ENCODE data around the gene TRAF6. TPM values are rescaled to one million over a fixed set of nuclear protein-coding genes. Genes with fewer than 3 reads are reported as not detected.
A peak's percentile ranks its signal among the peaks of the same experiment; 100 is the strongest.

Gene TRAF6
- total RNA-seq, 4 donors from 2014 or later: 10.3 to 16.4 (median 12.8) TPM

DNA sequence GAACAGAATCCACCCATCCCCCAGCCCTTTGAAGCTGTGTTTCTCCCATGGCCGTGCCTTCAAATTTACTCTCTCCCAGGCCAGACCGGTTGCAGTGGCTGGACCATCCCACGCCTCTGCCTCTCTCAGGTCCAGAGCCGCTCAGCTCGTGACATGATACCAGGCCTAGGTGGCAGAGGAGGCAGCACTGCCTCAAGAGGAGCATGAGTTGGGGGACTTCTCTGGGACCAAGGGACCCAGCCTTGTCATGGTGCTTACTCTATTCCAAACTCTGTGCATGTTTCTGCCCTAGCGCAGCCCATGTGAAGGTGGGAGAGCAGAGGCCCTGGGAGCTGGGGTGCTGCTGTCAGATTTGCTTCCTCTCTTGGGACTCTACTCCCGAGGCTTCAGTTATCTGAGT, 51.0 kb downstream of the TRAF6 start:
- Histone ChIP-seq H3K9me3 (no peaks in the 10 kb centered on the region), H3K27ac (replicated peaks in 1 of 4) (no peak overlapping the region), H3K36me3 (peaks cover 0 to 8% (median 0%) of the 10 kb centered on the region in 4 donors), H3K4me3 (no peak overlapping the region), H3K4me1 (peaks cover 9 to 23% (median 21%) of the 10 kb centered on the region in 4 donors), H3K27me3 (peaks cover 0 to 12% (median 0%) of the 10 kb centered on the region in 4 donors)
- 90% methylated on average over 7 of the region's 7 CpGs for WGBS
- TF ChIP-seq POLR2AphosphoS5 (IDR thresholded peaks at IDR 0.05) (no peak), POLR2A (IDR thresholded peaks at IDR 0.05; ENCODE audit: low read depth) (no peak), EP300 (IDR thresholded peaks at IDR 0.05) (no peak)
- TF ChIP-seq, protein P1, sequence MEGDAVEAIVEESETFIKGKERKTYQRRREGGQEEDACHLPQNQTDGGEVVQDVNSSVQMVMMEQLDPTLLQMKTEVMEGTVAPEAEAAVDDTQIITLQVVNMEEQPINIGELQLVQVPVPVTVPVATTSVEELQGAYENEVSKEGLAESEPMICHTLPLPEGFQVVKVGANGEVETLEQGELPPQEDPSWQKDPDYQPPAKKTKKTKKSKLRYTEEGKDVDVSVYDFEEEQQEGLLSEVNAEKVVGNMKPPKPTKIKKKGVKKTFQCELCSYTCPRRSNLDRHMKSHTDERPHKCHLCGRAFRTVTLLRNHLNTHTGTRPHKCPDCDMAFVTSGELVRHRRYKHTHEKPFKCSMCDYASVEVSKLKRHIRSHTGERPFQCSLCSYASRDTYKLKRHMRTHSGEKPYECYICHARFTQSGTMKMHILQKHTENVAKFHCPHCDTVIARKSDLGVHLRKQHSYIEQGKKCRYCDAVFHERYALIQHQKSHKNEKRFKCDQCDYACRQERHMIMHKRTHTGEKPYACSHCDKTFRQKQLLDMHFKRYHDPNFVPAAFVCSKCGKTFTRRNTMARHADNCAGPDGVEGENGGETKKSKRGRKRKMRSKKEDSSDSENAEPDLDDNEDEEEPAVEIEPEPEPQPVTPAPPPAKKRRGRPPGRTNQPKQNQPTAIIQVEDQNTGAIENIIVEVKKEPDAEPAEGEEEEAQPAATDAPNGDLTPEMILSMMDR (IDR thresholded peaks at IDR 0.05): no peak
- intact Hi-C loops (cut with DNase I): no loop called here
- DNase-seq (ENCODE audit: extremely low spot score): no peak

DNA sequence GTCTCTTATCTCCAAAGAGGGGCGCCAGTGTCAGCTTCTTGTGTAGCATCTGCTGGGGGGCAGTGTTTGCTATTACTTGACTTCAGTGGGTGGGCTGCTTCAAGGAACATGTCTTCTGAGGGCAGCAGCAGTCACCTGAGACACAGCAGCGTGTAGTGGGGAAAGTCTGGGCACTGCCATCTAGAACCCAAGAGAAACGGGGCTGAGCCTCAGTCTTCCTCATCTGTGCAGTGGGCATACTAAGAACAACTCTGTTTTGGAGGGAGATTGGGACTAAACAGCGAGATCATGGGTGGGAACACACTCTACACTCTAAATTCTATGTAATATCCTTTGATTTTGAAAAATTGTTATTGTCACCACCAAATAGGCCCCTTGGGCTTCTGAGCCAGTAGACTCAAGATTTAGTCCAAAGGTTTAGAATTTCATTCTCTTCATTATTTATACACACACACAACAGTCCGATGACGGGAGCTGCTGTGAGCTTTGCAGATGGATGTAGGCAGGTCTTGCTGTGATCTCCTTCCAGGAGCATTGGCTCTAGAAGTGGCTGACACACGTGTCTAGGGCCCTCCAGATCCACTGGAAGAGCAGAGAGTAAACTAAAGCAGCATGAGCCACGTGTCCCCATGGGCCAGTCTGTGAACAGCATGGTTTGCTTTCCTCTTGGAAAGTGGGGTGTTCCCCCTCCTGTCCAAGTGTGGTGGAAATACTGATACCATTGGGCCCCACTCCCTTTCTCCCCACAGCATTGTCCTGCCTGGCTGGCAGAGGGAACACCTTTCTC, 51.8 kb downstream of the TRAF6 start:
- no peak overlapping the region for H3K27ac ChIP-seq (replicated peaks in 1 of 4)
- no peak for DNase-seq (ENCODE audit: extremely low spot score)
- intact Hi-C loops (cut with DNase I): no loop called here

DNA sequence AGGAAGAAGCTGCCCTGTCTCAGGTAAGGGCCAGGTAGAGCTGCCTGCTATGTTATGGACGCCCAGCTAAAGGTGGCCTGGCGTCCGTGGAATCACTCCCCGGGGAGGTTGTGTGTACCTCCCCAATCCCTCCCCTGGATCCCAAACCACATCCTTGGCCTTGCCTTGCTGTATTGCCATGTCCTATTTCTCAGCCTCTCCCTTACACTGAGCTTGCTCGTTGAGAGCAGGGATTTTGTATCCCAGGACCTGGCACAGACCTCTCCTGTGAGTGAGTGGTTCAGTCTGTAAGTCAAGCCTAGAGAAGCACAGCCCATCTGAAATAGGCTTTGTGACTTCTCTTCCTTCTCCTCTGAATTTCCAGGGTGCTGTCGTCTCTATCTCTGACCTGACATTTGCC, 53.9 kb downstream of the TRAF6 start:
- intact Hi-C loops (cut with DNase I): no loop called here
- no peak for DNase-seq (ENCODE audit: extremely low spot score)
- no peak overlapping the region for H3K4me3 ChIP-seq
- H3K4me1 ChIP-seq: peaks cover 10 to 31% (median 23%) of the 10 kb centered on the region in 4 donors
- TF ChIP-seq POLR2A (IDR thresholded peaks at IDR 0.05; ENCODE audit: low read depth) (no peak), POLR2AphosphoS5 (IDR thresholded peaks at IDR 0.05) (no peak), EP300 (IDR thresholded peaks at IDR 0.05) (no peak)
- TF ChIP-seq, protein P1 (IDR thresholded peaks at IDR 0.05): no peak
- no peaks in the 10 kb centered on the region for H3K9me3 ChIP-seq
- peak overlapping the region; percentile 35 to 65 (median 58) for H3K27ac ChIP-seq (replicated peaks in 1 of 4)
- peaks cover 0 to 9% (median 0%) of the 10 kb centered on the region in 4 donors for H3K36me3 ChIP-seq
- WGBS: 74% methylated on average over 2 of the region's 6 CpGs
- H3K27me3 ChIP-seq: peaks cover 0 to 4% (median 0%) of the 10 kb centered on the region in 4 donors

More for the DNA sequence above, 51.8 kb downstream of the TRAF6 start:
- Histone ChIP-seq H3K4me1 (peaks cover 9 to 23% (median 21%) of the 10 kb centered on the region in 4 donors), H3K27me3 (peaks cover 0 to 12% (median 0%) of the 10 kb centered on the region in 4 donors), H3K9me3 (no peaks in the 10 kb centered on the region), H3K4me3 (no peak overlapping the region), H3K36me3 (peaks cover 0 to 8% (median 0%) of the 10 kb centered on the region in 4 donors)
- TF ChIP-seq, protein P1 (IDR thresholded peaks at IDR 0.05): no peak
- TF ChIP-seq POLR2A (IDR thresholded peaks at IDR 0.05; ENCODE audit: low read depth) (no peak), POLR2AphosphoS5 (IDR thresholded peaks at IDR 0.05) (no peak), EP300 (IDR thresholded peaks at IDR 0.05) (no peak)
- 81% methylated on average over 8 of the region's 8 CpGs for WGBS

DNA sequence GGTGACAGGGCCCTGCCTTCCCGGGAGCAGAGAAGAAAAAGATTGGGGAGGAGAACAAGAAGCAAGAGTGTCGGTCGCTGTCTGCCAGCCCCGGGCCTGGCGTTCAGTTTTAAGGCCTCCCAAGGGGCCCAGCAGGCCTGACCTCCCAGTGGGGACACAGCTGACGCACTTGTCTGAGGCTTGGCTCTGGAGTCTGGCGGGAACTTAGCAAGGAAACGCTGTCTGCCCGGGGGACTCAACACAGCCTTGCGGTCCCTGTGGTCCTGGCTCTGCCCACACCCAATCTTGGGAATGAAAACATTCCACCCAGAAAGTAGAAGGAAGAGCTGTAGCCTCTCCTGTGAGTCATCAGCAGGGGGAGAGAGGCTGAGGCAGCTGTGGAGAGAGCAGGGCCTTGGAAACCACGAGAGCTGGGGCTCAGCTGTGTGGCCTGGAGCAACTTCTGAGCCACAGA, 54.4 kb downstream of the TRAF6 start:
- no peaks in the 10 kb centered on the region for H3K9me3 ChIP-seq
- no peak for DNase-seq (ENCODE audit: extremely low spot score)
- peaks cover 14 to 35% (median 24%) of the 10 kb centered on the region in 4 donors for H3K4me1 ChIP-seq
- 56% methylated on average over 8 of the region's 11 CpGs for WGBS
- TF ChIP-seq POLR2AphosphoS5 (IDR thresholded peaks at IDR 0.05) (peak; percentile 19 to 38), POLR2A (IDR thresholded peaks at IDR 0.05; ENCODE audit: low read depth) (no peak)
- H3K27ac ChIP-seq (replicated peaks in 1 of 4): peak overlapping the region; percentile 35 to 65 (median 60)
- H3K27me3 ChIP-seq: peaks cover 0 to 4% (median 0%) of the 10 kb centered on the region in 4 donors
- peaks cover 0 to 11% (median 0%) of the 10 kb centered on the region in 4 donors for H3K36me3 ChIP-seq
- intact Hi-C loops (cut with DNase I): no loop called here
- H3K4me3 ChIP-seq: no peak overlapping the region

DNA sequence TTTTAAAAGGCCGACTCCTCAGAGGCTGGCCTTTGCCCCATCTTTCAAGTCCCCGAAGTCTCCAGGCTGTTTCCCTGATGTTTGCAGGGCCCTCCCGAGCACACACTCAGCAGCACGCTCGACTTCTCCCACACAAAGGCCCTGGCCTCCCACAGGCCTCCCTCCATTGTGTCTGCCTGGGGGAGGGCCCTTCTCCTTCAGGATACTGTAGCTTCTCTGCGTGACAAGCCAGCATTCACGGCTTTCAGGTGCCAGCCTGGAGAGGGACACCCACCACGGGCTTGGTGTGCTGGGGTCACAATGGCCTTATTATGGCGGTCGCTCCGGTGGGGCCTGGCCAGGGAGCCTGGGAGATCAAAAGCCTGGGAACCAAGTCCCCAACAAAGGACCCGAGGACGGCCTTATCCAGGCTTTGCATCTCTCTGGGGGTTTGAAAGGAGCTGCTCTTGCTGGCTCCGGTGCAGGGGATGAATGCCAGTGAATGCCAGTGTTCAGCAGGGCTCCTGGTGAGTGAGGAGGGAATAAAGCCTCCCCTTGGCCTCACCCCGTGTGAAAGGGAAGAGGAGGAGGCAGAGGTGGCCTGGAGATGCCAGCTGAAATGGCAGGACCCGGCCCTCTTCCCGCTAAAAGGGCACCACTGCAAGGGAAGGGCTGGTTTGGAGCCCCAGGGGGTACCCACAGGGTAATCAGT, 55.0 kb downstream of the TRAF6 start:
- intact Hi-C loops (cut with DNase I): no loop called here
- H3K27me3 ChIP-seq: peaks cover 0 to 4% (median 0%) of the 10 kb centered on the region in 4 donors
- DNase-seq (ENCODE audit: extremely low spot score): no peak
- H3K36me3 ChIP-seq: peaks cover 0 to 11% (median 0%) of the 10 kb centered on the region in 4 donors
- WGBS: 88% methylated on average over 10 of the region's 17 CpGs
- H3K9me3 ChIP-seq: no peaks in the 10 kb centered on the region
- peak overlapping the region; percentile 28 to 63 (median 58) for H3K27ac ChIP-seq (replicated peaks in 1 of 4)
- TF ChIP-seq POLR2AphosphoS5 (IDR thresholded peaks at IDR 0.05): no peak
- no peak for TF ChIP-seq EP300 (IDR thresholded peaks at IDR 0.05)
- TF ChIP-seq POLR2A (IDR thresholded peaks at IDR 0.05; ENCODE audit: low read depth): no peak
- TF ChIP-seq, protein P1 (IDR thresholded peaks at IDR 0.05): no peak
- no peak overlapping the region for H3K4me3 ChIP-seq
- peaks cover 20 to 41% (median 30%) of the 10 kb centered on the region in 4 donors for H3K4me1 ChIP-seq
